HG03103 (cell line): ENCODE results near the gene TAL1.

Experiments
- ATAC-seq: cut with Tn5 transposase; IDR thresholded peaks from one replicate; pipeline ENCODE4 v1.9.1; 2021; ENCODE audit warnings: low read depth; ENCODE audit not compliant: unreplicated experiment

TAL1 gene

DNA sequence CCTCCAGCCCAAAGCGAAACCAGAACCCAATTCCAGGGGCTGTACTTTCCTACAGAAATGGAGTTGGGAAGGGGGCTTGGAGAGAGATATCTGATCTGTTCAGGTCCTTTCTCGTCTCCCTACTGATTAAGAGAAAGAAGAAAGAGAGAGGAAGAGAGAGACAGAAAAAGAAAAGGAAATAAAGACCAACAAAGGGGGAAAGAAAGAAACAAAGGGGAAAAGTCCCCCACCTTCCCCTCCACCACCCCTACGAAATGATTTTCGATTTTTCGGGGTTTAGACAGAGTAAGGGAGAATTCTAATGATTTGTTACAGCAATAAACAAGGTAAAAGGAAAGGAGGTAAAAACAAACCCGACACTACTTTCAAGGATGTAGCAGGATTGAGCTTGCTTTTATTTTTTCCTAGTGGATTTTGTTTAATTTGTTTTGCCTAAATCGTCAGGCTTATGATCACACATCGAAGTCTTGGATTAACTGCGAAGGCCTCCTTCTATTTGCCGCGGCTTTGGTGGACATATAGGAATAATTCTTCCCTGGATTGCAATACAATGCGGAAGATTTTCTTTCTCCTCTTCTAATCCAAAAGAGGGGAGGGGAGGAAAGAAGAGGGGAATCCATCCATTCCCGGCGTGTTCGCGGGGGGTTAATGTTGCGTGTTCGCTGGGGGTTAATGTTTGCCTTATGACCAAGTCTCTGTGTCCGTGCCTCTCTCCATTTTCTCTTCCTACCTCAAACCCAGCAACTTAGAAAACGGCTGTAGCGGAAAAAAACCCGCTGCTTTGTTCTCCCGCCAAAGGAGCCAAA lies 1.9 kb downstream of the TAL1 start:
- no peak for ATAC-seq

DNA sequence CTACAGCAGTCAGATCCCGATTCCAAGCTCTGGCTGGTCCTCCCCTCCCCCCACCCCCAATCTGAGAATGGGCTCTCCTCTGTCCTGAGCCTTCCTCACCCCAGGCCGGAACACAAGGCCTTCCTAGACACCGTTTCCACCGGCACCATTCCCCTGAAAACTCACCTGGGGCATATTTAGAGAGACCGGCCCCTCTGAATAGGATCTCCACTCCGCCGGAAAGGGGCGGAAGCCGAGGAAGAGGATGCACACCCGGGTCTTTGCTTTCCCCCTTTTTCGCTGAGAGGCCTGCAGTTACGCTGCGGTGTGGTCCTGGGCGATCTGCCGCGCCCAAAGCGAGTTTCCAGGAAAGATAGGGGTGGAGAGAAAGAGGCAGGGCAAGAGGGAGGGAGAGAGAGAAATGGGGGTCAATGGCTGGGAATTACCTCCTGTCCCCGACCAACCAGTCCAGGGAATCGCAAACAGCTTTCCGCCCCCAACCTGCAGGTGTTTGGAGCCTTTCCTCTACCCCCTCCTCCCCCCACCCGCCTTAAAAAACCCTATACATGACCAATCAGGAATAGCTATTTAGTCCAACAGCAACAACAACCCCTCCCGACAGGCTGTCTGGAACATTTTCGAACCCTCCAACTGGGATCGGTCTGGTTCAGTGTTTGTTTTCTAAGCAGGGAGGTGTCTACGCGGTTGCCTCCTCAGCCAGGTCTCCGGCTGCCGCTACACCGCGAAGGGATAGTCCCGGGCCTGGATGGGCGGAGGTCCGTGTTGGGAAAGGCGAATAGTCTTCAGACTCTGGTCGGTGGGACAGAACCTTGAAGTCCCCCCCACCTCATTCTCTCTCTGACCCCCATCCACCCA lies 2.8 kb downstream of the TAL1 start:
- ATAC-seq = no peak

DNA sequence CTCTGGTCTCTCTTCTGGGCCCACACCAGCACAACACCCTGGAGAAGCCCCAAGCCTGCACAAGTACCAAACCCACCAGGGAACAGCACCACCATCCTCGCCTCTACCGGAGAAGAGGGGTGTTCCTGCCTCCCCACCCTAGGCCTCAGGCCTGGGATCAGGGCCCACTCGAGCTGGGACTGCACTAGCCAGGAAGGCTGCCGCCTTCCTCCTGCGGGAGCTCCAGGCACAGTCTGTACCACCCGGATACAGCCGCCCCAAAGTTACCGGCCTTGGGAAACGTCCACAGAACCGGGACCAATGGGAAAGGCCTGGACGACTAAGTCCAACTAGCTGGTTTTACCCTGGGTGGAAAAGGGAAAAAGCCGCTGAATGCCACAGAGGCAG lies 3.4 kb downstream of the TAL1 start:
- no peak for ATAC-seq

DNA sequence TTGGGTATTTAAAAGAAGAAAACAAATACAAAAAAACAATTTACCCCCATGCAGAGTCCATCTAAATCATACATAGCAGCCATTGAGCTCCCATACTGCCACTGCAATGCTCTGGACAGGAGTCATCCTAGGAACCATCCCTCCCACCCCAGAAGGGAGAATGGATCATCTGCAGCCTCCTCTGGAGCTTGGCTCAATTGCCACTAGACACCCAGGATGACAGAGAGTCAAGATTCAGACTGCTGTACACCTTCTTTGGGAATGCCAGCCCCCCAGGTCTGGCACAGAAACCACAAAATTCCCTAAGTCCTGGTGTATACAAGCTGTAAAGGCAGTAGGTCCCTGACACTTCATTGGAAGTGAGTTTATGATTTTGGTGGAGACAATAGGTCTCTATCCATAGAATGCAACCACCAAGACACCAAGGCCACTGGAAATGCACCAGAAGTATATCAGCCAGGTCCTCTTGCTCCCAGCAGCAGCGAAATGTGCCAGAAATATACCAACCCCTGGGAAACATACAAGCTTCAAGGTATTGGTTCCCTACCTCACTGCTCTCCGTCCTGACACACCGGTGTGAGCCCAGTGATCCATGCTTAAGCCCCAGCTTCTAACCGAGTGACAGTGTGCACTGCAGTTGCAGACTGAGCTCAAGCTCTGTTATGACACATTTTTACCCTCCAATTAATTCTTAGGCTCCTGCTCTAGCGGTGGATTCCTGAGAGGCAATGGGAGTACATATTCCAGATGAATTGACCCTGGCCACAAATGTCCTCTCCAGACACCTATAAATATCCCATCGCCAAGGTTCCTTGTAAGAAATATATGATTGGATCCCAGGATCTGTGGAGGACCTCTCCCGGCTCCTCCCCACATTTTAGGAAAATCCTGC lies 4.4 kb downstream of the TAL1 start:
- no peak for ATAC-seq

DNA sequence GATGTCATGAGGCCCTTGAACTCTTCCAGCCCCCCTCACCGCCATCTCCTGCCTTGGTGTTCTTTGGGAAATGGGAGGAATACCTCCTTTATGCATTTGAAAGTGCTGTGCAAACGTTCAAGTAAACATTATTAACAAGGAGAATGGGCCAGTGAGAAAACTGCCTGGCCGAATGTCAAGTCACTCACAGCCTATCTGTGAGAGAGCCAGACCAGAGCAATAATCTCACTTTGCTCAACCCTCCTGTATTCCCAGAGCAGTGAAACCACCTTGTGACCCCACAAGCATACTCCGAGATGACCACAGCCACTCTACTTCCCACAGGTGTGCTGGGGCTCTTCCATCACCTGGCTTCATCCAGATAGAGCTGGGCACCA lies 5.2 kb downstream of the TAL1 start:
- no peak for ATAC-seq

DNA sequence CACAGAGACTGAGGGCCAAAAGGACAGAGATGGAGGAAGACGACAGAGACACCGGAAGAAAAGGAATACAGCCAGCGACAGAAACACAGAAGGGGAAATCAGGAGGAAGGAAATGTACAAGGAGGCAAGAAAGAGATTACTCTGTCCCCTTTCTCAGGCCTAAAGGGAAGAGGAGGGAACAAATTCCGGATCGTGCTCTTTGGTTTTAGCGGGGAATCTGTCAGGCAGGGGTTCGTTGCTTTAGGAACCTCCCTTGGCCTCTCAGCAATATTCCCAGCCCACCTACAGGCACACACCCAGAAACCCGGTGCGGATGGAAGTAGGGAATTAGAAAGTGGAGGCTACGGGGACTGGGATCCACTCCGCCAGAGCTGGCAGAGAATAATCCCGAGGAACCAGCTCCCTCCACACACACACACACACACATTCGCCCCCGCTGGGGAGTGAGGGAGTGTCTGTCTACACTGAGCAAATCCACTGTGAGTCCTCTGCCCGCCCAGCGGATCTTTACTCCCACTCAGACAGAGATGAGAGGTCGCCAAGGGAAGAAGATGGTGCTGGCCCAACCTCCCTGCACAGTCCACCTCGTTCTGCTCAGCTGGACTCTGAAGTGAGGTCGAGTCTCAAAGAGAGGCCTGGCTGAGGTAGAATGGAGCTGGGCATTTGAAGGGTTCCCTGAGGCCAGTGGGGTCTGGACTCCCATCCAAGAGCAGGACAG lies 5.7 kb downstream of the TAL1 start:
- no peak for ATAC-seq

DNA sequence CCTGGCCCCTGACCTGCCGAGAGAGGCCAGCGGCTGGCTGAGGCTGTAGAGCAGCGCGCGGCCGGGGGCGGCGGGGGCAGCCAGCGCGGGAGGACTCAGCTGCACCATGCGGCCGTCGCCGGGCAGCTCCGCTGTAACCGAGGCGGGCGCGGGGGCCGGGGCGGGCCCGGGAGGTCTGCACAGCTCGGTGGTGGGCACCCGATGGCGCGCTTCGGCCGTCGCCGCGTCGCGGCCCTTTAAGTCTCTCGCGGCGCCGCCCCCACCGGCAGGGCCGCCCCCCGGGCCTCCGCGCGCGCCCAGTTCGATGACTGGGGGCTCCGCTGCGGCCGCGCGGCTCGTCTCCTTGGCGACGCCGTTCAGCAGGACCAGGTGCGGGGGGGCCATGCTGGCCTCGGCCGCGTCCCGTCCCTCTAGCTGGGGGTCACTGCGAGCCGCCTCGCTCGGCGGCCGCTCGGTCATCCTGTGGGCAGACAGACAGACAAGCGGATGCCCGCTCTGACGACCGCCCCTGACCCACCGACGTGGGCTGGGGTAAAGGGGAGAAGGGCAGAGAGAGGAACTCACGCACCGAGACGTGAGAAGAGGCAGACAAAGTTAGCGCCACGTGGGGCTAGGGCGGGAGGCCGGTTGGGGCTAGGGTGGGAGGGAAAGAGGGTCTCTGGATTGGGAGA lies 6.5 kb downstream of the TAL1 start:
- ATAC-seq = no peak

DNA sequence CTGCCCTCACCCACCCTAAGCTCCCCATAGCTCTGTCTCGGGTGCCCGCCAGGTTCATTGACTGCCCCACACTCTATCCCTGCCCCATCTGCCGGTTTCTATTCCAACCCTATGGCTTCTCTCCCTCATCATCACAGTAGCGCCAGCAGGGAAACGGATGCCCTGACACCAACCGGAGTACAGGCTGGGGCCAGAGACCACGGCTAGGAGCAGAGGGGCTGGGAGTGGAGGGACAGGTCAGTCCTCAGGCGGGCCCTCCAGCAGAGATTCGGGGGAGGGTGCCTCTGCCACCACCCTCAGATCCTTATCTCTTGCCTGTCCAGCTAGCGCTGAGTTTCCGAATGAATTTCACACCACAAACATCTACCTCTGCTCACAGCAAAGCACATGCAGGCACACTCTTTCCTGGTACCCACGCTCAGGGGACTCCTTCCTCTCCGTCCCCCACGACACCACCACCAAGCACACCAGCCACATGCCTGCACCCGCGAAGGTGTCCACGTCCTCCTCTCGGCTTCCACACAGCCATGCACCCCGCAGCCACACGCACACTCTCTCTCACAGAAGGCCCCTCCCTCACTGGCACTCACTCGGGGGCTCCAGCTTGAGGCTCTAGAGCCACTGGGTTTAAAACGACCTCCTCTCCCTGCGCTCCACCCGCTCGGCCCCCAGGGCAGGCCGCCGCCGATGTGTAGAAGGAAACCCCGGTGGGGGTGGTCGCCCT lies 7.2 kb downstream of the TAL1 start:
- no peak for ATAC-seq

DNA sequence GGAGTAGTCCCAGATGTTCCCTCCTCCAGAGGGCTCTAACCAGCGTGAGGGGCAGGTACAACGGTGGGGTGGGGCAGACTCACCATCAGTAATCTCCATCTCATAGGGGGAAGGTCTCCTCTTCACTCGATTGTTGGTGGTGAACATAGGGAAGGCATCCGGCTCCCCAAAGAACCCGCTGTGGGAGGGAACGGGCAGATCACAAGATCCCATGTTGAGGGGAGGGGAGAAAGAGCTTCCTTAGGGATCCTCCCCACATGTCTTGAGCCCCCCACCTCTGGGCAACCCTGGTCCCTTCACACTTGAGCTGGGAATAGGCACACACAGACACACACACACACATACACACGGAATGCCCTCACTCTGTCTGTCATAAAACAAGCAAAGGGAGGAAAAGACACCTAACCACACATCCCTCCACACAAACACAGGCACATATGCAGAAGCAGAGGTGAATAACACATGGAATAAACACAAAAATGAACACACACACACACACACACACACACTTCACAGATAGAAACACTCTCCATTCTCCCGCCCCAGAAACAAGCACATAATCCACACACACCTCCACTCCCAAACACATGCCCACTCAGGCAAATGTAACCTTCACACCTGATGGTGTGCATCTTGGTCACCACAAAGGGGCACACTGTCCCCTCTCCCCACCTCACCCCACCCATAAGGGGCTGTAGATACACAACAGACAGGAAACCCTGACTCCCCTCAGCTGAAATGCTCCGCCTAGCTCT lies 7.9 kb downstream of the TAL1 start:
- no peak for ATAC-seq

DNA sequence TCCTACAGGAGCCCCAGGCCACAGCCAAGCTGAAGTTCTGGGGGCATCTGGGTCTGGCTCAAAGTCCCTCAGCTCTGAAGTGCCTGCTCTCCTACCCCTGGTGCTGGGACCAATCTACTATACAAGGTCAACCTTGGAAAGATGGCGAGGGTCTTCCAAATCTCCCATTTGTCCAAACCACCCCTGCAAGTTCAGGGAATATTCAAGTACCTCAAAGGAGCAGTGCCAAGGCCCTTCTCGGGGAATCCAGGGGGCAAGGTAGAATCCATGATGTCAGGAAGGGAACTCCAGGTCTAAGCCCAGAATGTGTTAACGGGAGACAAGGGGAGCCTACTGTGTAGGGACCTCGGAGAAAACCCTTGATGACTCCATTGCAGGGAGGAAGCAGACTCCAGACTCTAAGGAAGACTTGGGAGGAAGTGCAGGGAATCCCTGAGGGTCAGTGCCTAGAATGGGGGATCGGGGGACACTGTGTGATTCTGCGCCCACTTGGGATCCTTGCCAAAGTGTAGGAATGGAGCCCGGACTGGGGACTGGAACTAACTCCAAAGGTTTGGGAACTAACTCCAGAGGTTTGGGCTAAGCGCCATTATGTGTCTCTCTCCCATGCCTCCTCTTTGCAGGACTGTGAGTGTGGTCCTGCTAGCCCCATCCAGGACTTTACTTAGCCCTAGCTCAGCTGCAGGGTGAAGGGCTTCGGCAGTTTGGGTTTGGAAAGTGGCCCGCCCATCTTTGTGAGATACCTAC lies 8.7 kb downstream of the TAL1 start:
- ATAC-seq = no peak

DNA sequence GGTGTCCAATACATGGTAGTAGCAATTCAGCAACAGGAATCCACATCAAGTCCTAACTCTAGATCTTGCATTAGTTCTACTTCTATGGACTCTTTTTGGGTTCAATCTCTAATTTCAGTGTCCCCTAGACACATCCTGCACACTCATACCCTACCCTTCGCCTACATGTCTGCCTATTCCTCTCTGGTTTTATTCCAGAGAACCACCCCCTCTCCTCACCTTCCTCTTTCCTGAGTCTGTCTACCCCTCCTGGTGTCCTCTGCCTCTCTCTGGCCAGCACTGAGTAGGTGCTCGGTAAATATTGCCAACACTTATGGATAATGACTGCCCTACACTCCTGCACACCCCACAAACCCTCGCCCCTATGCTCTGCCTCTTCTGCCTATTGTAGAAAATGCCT lies 9.5 kb downstream of the TAL1 start:
- ATAC-seq = no peak

DNA sequence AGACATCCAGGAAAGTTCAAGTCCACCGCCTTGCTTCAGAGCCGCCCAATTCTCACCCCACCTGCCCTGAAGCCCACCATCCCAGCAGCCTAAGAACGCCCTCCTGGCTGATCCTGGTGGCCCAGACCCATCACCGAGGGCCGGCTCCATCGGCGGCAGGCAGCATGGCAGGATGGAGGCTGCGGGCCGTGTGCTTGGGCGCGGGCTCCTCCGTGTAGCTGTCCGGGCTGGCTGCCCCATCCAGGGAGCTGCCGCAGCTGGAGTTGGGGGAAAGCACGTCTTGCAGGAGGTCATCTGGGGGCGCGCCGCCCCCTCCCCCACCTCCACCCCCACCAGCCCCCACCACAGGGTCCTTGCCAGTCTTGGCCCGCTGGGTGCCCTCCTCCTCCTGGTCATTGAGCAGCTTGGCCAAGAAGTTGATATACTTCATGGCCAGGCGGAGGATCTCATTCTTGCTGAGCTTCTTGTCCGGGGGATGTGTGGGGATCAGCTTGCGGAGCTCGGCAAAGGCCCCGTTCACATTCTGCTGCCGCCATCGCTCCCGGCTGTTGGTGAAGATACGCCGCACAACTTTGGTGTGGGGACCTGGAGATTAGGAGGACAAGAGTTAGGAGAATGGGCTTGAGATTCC lies 12.3 kb downstream of the TAL1 start:
- no peak for ATAC-seq

DNA sequence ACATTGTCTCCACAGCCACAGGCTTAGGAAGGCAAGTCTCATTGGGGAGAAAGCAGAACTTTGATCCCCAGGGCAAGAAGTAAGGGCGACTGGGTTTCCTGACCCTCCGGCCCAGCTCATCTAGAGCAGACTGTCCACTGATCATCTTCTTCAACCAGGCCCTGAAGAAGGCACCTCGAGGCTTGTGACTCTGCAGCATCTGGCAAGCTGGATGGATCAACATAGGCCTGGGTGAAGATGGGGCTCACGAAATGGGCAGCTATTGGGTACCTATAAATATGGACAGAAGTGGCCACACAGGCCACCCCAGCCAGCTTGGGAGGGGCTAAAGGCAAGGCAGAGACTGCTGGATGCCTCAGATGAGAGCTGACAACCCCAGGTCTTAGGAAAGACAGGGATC lies 13.0 kb downstream of the TAL1 start:
- no peak for ATAC-seq

DNA sequence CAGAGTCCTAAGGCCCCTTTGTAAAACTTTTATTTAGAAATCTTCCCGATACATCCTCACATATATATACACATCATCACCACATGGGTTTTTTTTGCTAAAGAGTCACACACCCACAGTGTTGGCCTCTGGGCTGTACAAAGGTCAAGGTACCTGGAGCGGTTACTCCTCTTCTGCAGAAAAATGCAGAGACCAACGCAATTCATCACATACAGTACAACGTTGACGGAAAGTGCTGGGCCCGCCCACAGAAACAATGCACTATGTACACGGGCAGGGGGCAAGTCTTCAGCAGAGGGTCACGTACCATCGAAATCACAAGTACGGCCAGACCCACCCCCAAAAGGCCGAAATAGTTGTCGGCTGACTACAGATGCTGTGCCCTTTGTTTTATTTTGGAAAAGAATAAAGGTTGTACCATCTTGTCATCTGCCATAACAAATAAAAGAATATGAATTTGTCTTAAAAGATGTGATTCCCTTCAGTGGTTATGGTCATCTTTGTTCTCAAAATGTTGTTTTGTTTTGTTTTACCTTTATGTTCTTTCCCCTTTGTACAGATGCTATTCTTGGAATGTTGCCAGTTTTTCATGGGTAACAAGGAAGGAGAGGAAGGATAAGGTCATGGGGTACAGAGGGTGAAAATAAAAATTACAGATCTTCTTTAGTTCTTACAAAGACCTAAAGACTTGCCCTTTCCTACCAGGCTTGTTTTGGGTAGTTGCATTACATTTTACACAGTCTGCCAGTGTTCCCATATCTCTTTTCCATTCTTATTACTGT lies 15.6 kb downstream of the TAL1 start:
- no peak for ATAC-seq

DNA sequence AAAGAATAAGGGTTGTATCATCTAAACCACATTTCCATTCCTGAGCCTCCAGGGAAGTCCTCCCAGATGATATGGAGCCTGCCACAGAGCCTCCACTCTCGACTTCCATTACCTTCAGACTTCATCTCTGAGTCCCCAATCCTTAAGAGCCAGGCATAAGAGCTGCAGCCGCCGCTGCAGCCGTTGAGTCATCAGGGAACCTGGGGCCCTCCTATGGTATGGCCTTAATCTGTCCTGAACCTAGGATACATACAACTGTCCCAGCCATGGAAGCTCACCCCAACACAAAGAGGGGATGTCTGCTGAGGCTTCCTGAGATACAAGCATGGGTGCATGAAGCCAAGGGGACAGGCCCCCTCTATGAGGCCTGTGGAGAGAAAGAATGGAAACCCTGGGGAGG lies 16.3 kb downstream of the TAL1 start:
- ATAC-seq = no peak

DNA sequence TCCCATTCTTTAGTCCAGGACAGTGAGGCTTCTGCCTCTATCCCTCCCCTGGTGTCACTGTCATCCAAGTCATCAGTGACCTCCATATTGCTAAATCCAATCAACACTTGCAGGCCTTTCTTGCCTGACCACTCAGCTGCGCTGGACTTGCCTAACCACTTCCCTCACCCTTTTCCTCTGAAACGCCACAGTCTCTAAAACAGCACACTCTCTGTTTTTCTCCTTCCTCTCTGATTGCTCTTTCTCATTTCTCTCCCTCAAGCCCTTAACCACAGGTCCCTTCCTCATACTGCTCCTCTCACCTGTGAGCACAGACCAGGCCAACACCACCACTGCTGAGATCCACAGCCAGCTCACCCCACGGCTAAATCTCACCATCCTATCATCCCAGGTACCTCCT lies 17.5 kb downstream of the TAL1 start:
- no peak for ATAC-seq
